Activated gamma-delta T cell (primary cell): ENCODE results near the gene HSPA12A.
"Not testable (repeated sequence)": the region's sequence is repeated elsewhere in the genome, so short reads cannot be mapped to it uniquely, and the experiment has no call there.

Experiments
- DNase-seq: peaks from one replicate; lab custom pipeline; 2025; lab: John Stamatoyannopoulos, UW

Gene HSPA12A

DNA sequence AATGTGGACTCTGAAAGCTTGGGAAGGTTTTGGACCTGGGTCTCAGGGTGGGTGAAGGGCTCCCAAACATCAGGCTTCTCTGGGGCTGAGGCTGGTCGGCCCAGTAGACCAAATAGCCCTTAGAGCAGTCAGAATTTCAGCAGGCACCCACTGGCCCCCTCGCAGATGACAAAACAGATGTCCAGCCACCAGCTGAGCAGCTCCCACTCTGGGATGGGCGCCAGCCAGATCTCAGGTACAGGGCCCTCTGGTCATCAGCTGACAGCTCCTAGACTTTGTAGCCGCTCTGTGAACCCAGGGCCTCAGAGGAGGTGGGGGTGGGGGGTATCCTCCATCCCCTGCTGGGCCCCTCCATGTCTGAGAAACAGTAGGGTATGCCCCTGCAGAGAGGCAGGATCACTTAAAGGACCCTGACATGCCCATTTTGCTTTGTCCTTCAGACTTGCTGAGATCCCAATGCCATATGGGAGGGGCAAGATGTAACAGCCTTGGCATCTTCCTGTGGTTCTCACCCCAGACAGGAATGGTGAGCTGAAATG is 26.5 kb downstream of the HSPA12A start:
- no peak for DNase-seq

DNA sequence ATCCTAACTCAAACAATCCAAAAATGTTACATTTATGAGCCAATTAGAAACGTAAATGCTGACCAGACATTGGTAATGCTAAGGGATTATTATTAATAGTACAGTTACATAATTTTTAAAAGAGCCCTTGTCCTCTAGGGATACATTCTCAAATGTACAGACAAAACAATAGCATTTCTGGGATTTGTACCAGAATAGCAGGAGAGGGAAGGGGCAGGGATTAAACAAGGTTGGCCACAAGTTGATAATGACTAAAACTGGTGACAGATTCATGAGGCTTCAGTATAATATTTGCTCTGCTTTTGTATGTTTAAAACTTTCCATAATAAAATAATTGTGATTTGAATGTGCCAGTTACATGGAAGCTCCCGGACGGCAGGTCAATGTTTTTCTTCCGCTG is 27.0 kb downstream of the HSPA12A start:
- no peak for DNase-seq

- DNase-seq: no peak
These were observed 28.5 kb downstream of the HSPA12A start for GRCh38 chr10:116713846-116714245.

GRCh38 chr10:116712989-116713543 is 29.3 kb downstream of the HSPA12A start:
- no peak for DNase-seq

DNA sequence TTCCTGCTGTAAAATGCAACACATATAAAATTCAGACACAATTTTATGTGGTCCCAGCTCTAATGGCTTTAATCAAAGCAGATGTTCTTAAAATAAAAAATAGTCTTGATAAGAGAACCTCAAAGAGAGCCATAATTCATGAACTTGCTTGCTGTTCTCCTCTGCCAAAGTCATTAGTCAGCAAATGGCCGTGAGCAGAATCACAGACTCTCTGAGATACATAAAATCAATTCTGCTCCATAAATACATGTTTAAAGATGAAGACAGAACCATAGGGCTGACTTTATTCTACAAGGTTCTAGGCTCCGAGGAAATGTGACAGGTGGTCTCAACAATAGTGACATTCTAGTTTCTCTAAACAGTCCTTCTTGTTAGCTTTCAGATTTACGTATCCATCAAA is 29.8 kb downstream of the HSPA12A start:
- DNase-seq: no peak

DNA sequence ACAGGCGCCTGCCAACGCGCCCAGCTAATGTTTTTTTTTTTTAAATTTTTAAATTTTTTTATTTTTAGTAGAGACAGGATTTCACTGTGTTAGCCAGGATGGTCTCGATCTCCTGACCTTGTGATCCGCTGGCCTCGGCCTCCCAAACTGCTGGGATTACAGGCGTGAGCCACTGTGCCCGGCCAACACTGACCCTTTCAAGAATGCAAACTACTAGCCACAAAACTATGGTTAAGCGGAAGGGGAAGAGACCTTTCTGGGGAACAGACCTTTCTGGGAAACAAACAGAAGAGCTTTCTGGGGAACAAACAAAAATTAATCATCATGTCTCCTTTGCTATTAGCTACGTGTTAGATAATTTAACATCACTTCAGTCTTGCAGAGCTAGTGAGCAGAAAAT is 30.6 kb downstream of the HSPA12A start:
- DNase-seq: not testable (repeated sequence)

DNA sequence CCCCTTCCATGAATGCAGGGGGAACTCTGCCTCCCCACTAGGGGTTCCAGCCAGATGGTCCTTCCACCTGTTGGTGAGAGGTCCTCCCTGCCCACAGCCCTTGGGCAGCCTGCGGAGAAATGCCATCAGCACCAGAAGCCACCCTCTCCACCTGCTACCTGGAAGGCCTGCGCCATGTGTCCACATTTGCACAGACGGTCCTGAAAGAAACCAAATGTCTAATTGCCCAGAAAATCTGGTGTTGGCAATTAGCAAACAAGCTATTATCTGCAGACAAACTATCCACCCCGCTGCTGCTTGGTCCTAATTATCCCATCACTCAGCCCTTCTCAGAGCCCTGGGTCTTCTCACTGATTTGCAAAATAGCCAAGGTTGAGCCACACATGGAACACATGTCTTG is 32.3 kb downstream of the HSPA12A start:
- no peak for DNase-seq

GRCh38 chr10:116708877-116709276 is 33.5 kb downstream of the HSPA12A start:
- no peak for DNase-seq

DNA sequence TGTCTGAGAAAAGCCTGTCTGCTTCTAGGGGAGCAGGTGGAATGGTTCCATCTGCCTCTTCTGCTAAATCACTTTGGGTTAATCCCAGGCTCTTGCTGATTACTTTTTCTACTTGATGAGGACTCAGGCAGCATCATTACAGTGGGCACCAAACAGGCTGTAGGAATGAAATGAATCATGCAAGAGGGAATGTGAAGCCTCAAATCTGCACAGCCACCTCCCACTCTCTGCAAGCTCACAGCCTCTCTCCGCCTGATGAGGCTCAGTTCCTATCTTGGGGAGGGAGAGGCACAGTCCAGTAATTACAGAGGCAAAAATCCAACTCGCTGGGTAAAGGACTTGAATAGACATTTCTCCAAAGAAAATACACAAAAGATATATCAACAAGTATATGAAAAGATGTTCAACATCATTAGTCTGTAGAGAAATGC is 34.0 kb downstream of the HSPA12A start:
- no peak for DNase-seq

- no peak for DNase-seq
These were observed 34.4 kb downstream of the HSPA12A start for GRCh38 chr10:116707981-116708380.

- DNase-seq: no peak
These were observed 36.1 kb downstream of the HSPA12A start for GRCh38 chr10:116706281-116706680.

DNA sequence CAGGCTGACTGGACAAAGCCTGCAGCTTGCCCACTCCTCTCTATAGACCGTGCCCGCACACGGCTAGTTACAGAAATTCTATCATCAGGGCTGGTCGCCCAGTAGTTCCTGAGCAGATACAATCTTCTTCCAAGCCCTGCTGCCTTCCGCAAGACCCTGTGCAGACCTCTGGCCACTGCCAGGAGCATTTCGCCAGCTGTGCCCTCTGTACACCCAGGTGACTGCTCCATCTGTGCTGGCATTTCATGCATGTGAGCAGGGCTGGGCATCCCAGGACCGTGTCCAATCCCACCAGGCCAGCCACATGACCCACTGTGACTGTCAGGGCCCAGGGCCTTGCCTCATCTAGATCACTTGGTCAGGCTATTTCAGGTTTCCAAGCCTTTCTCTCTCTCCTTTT is 36.9 kb downstream of the HSPA12A start:
- no peak for DNase-seq

- no peak for DNase-seq
These were observed 37.4 kb downstream of the HSPA12A start for GRCh38 chr10:116704926-116705325.

- DNase-seq: no peak
These were observed 40.2 kb downstream of the HSPA12A start for GRCh38 chr10:116702165-116702564.

DNA sequence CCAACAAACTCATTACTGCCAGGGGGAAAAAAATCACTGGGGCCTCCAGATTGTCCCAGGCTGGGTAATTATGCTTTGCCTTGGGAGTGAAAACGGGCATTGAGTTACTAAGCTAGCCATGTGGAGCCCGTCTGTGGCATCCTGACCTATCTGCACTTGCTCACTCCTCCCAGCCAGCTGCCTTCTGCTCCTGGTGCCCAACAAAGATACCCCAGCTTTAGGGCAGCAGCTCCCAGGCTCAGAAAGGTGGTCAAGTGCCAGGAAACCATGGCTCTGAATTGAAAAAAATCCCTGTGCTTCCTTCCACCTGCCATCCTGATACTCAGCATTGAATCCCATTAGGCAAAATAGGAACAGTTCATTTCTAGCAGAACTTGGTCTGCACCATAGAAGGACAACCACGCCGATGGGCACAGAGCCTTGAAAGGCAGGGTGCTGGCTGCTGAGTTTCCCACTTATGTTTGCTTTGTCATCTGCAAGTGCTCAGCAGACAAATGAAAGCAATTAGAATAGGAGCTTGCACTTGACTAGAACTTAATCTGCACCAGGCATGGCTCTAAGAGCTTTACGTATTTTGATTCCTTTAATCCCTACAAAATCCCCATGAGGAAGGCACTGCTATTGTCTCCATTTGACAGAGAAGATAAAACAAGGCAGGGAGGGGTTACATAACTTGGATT is 42.8 kb downstream of the HSPA12A start:
- no peak for DNase-seq

- no peak for DNase-seq
These were observed 43.3 kb downstream of the HSPA12A start for GRCh38 chr10:116699049-116699448.

DNA sequence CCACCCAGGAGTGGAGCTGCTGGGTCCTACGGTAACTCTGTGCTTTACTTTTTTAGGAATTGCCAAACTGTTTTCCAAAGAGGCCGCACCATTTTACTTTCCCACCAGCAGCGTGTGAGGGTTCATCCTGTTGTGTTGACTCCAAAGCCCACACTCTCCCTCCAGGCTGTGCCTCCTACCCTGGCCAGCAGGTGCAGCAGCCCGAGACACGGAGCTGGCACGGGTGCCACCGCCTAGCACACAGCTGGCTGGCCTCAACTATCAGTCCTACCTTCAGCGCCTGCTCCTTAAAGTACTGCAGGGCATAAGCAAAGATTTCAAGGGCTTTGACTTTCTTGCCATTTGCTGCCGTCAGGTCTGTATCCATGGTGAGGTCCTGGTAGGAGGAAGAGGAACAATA is 44.0 kb downstream of the HSPA12A start:
- DNase-seq: no peak

DNA sequence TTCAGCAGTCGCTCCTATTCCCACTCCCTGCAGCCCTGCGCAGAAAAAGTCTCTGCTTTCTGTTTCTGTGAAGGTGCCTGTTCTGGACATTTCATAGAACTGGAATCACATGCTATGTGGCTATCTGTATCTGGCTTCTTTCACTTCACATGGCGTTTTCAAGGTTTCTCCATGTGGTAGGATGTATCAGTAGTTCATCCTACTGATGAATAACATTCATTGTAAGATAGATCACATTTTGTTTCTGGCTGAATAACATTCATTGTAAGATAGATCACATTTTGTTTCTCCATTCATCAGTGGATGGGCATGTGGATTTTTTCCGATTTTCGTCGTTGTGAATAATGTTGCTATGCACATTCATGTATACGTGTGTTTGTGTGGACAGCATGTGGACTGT is 44.5 kb downstream of the HSPA12A start:
- DNase-seq: no peak

GRCh38 chr10:116696919-116697318 is 45.4 kb downstream of the HSPA12A start:
- DNase-seq: no peak

DNA sequence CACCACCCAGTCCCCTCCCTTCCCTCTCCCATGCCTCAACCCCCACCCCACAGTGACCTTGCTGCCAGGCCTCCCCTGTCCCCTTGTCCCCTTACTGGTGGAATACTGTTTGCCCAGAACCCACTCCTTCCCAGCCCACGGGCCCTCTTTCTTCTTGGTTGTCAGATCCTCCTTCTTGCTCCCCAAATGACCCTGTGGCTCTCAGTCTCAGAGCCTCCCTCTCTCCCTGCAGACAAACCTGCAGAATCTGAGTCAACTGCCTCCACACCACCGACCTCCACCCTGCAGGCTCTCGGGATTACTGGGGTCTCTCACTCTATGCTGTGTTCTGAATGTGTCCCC is 47.5 kb downstream of the HSPA12A start:
- no peak for DNase-seq

- no peak for DNase-seq
These were observed 48.0 kb downstream of the HSPA12A start for GRCh38 chr10:116694243-116694926.

- DNase-seq: no peak
These were observed 50.1 kb downstream of the HSPA12A start for GRCh38 chr10:116692225-116692624.

DNA sequence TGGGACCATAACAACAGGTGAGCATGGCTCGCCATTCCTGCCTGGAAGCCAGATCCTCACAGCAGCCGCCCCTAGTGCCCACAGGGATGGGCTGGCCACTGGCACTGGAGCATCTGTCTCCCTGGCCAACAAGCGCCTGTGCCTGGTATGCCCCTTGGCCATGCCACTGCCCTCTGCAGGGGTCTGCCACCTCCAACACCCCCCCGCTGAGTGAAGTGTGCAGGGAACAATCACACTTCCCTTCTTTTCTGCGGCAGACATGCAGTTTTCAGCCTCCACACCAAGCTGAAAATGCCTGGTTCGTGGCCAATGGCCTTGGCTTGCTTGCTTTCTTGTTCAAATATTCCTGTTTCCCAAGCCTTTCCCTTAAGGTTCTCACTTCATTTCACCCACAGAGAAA is 50.7 kb downstream of the HSPA12A start:
- DNase-seq: no peak
